Right atrium auricular region (tissue), 2 donors: Measurements from ENCODE around the gene CARD11. TPM values are rescaled to one million over a fixed set of nuclear protein-coding genes. Genes with fewer than 3 reads are reported as not detected.
"Not testable (repeated sequence)": the region's sequence is repeated elsewhere in the genome, so short reads cannot be mapped to it uniquely, and the experiment has no call there.

ENCODE experiments used
- DNase-seq: peaks from one replicate; pipeline ENCODE4 v3.0.0-alpha.2; 2019; ENCODE audit warnings: low spot score
- H3K27ac ChIP-seq, 2 donors: fragments of 200-600 bp; sonication (generic); 1 replicate in 1 of 2; 2 replicates in 1 of 2; pipeline ENCODE4 v1.5.1; 2016 to 2019
- H3K27me3 ChIP-seq, 2 donors: fragments of 200-600 bp; sonication (generic); one replicate each; pipeline versions ENCODE4 v1.5.1 to v1.6.0; 2017 to 2019
- H3K36me3 ChIP-seq: fragments of 200-600 bp; sonication (generic); one replicate; pipeline ENCODE4 v1.5.1; 2016
- H3K4me1 ChIP-seq, 2 donors: fragments of 200-600 bp; sonication (generic); one replicate each; pipeline versions ENCODE4 v1.5.1 to v1.6.0; 2017 to 2019
- H3K4me3 ChIP-seq, 2 donors: fragments of 200-600 bp; sonication (generic); 1 replicate in 1 of 2; 2 replicates in 1 of 2; pipeline ENCODE4 v1.5.1; 2017 to 2019; ENCODE audit warnings: mild to moderate bottlenecking in 1 of 2, moderate library complexity in 1 of 2
- H3K9me3 ChIP-seq, 2 donors: fragments of 200-600 bp; sonication (generic); one replicate each; pipeline ENCODE4 v1.5.1; 2019
- CTCF ChIP-seq, 2 donors: fragments of 200-600 bp; sonication (generic); IDR thresholded peaks; one replicate each; pipeline ENCODE4 v1.5.1; 2019; ENCODE audit warnings: antibody characterized with exemption in 2 of 2
- total RNA-seq, 2 donors: library from RNA; depleted of rRNA; stranded (reverse); fragments of >200 nt; gene quantifications; one replicate each; pipeline ENCODE4 v1.1.0, GENCODE V29; 2016

The CARD11 gene
- total RNA-seq, 2 donors from 2014 or later, result 0.22 to 0.55 TPM

- Histone ChIP-seq H3K4me3 (no peak overlapping the region), H3K27ac (no peak overlapping the region), H3K36me3 (no peaks in the 10 kb centered on the region), H3K9me3 (peaks cover 0 to 10% of the 10 kb centered on the region in 2 donors), H3K4me1 (no peaks in the 10 kb centered on the region), H3K27me3 (no peaks in the 10 kb centered on the region)
- DNase-seq, result no peak
- TF ChIP-seq CTCF (IDR thresholded peaks at IDR 0.05), result no peak
These were observed 12.0 kb upstream of the CARD11 start for GRCh38 chr7:3055626-3056025.

GRCh38 chr7:3042861-3043489 is 692 bp downstream of the CARD11 start:
- Histone ChIP-seq H3K4me1 (peaks cover 0 to 4% of the 10 kb centered on the region in 2 donors), H3K9me3 (no peaks in the 10 kb centered on the region), H3K4me3 (peak overlapping the region in 1 of 2 donors; percentile 12), H3K27ac (no peak overlapping the region), H3K36me3 (no peaks in the 10 kb centered on the region), H3K27me3 (peaks cover 0 to 6% of the 10 kb centered on the region in 2 donors)
- no peak for DNase-seq
- TF ChIP-seq CTCF (IDR thresholded peaks at IDR 0.05), result no peak

- Histone ChIP-seq H3K4me1 (peaks cover 0 to 4% of the 10 kb centered on the region in 2 donors), H3K4me3 (no peak overlapping the region), H3K36me3 (no peaks in the 10 kb centered on the region), H3K9me3 (no peaks in the 10 kb centered on the region), H3K27ac (no peak overlapping the region), H3K27me3 (peaks cover 0 to 6% of the 10 kb centered on the region in 2 donors)
- no peak for DNase-seq
- no peak for TF ChIP-seq CTCF (IDR thresholded peaks at IDR 0.05)
These were observed 1.5 kb downstream of the CARD11 start for GRCh38 chr7:3041986-3042675.

GRCh38 chr7:3039787-3040186 is 3.9 kb downstream of the CARD11 start:
- no peak for DNase-seq
- TF ChIP-seq CTCF (IDR thresholded peaks at IDR 0.05), result no peak
- Histone ChIP-seq H3K27ac (no peak overlapping the region), H3K36me3 (no peaks in the 10 kb centered on the region), H3K4me3 (no peak overlapping the region), H3K4me1 (peaks cover 0 to 4% of the 10 kb centered on the region in 2 donors), H3K9me3 (no peaks in the 10 kb centered on the region), H3K27me3 (peaks cover 0 to 6% of the 10 kb centered on the region in 2 donors)

- DNase-seq, H3K36me3 ChIP-seq, H3K9me3 ChIP-seq: not testable (repeated sequence)
These were observed 5.7 kb downstream of the CARD11 start for GRCh38 chr7:3038011-3038410.

GRCh38 chr7:3037259-3037658 is 6.4 kb downstream of the CARD11 start:
- Histone ChIP-seq H3K4me1 (peaks cover 0 to 4% of the 10 kb centered on the region in 2 donors), H3K27ac (no peak overlapping the region), H3K36me3 (no peaks in the 10 kb centered on the region), H3K9me3 (no peaks in the 10 kb centered on the region), H3K27me3 (no peaks in the 10 kb centered on the region), H3K4me3 (no peak overlapping the region)
- DNase-seq, result no peak
- no peak for TF ChIP-seq CTCF (IDR thresholded peaks at IDR 0.05)

More at GRCh38 chr7:3038011-3038410, 5.7 kb downstream of the CARD11 start:
- not testable (repeated sequence) for H3K27ac ChIP-seq, H3K4me1 ChIP-seq, H3K4me3 ChIP-seq, H3K27me3 ChIP-seq
